GM12891 (cell line): ENCODE results near the gene ADORA2B.
"Not testable (repeated sequence)": the region's sequence is repeated elsewhere in the genome, so short reads cannot be mapped to it uniquely, and the experiment has no call there.

Source experiments
- PAX5 ChIP-seq: IDR thresholded peaks from 2 replicates; pipeline ENCODE4 v1.6.1; 2011; ENCODE audit warnings: low read length, moderate library complexity, mild to moderate bottlenecking; ENCODE audit not compliant: insufficient read depth, severe bottlenecking
- POLR2A ChIP-seq: IDR thresholded peaks from 2 replicates; pipeline ENCODE4 v1.6.1; 2011; ENCODE audit warnings: low read depth, low read length, control low read depth
- POLR2AphosphoS5 ChIP-seq: IDR thresholded peaks from 2 replicates; pipeline ENCODE4 v1.6.1; 2011; ENCODE audit warnings: low read depth, low read length, control low read depth
- TAF1 ChIP-seq: IDR thresholded peaks from 2 replicates; pipeline ENCODE4 v1.6.1; 2011; ENCODE audit warnings: low read depth, low read length, control low read depth

- TF ChIP-seq TAF1, POLR2A, PAX5, POLR2AphosphoS5: not testable (repeated sequence)
Observed at GRCh38 chr17:15905236-15905635, 39.7 kb upstream of the ADORA2B start.
